HTERT RPE-1 (cell line): Measurements from ENCODE around the gene ZFP92.
"Not testable (repeated sequence)": the region's sequence is repeated elsewhere in the genome, so short reads cannot be mapped to it uniquely, and the experiment has no call there.

Experiments
- in situ Hi-C: fragments of 300-500 bp; cut with MboI; formaldehyde crosslinking; loops from 4 replicates; pipeline ENCODE4 v1.14.3; 2020; ENCODE audit warnings: low sequenced_read_pairs

Gene ZFP92

GRCh38 chrX:153386097-153386496 lies 25.2 kb upstream of the ZFP92 start:
- in situ Hi-C loops = no loop called here

GRCh38 chrX:153387345-153387744 lies 23.9 kb upstream of the ZFP92 start:
- in situ Hi-C loops = no loop called here

DNA sequence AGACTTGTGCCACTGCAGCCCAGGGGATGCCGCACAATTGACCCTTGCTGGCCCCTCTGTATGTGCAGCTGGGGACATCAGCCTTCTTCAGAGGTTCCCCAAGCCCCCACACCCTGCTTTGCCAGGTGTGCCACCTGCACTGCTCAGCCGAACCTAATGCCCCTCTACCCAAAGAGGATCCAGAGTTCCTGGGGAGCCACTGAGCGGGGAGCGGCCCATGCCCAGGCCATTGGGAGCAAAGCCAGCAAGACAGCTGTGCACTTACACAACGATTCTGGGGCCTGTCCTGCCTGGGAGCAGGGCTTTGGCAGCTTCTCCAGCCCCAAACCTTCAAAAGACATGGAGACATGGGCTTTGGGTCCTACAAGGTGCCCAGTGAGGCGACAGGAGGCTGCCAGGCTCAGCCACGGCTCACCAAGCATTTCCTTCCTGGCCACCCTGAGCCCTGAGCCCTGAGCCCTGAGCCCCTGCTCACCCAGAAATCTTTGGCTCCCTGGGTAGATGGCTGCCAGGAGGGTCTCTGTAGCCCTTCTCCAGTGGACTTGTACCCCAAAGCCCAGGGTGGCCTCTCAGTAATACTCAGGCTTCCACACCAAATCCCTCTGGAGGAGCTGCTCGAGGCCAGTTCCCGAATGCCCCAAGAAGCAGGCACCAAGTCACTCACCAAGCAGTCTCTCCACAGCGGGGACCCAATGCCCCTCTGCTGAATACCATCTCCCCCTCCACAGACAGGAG lies 23.1 kb upstream of the ZFP92 start:
- in situ Hi-C loops = no loop called here

- in situ Hi-C loops = no loop called here
Observed at GRCh38 chrX:153388722-153389459, 22.4 kb upstream of the ZFP92 start.

- in situ Hi-C loops = not testable (repeated sequence)
Observed at GRCh38 chrX:153389460-153389768, 21.9 kb upstream of the ZFP92 start.

- in situ Hi-C loops = no loop called here
Observed at GRCh38 chrX:153392642-153393321, 18.5 kb upstream of the ZFP92 start.

DNA sequence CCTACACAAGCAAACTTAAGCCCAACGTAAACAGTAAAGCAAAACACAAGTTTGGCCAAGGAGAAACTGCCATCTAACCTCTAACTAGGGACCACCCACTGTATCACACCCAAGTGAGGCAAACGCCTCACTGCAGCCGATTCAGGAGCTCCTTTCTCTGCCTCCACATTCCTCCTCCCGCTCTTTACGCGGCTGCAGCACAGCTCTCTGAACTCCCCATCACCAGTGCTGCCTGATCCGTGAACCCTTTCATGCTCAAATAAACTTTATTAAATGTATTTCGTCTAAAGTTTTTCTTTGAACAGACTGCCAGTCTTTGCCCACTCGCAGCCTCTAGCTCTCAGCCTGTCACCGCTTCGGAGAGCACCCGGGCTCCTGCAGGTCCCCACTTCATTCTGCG lies 16.7 kb upstream of the ZFP92 start:
- in situ Hi-C loops = no loop called here

- in situ Hi-C loops = no loop called here
Observed at GRCh38 chrX:153395613-153396319, 15.5 kb upstream of the ZFP92 start.

GRCh38 chrX:153396320-153397195 lies 14.7 kb upstream of the ZFP92 start:
- in situ Hi-C loops = no loop called here

DNA sequence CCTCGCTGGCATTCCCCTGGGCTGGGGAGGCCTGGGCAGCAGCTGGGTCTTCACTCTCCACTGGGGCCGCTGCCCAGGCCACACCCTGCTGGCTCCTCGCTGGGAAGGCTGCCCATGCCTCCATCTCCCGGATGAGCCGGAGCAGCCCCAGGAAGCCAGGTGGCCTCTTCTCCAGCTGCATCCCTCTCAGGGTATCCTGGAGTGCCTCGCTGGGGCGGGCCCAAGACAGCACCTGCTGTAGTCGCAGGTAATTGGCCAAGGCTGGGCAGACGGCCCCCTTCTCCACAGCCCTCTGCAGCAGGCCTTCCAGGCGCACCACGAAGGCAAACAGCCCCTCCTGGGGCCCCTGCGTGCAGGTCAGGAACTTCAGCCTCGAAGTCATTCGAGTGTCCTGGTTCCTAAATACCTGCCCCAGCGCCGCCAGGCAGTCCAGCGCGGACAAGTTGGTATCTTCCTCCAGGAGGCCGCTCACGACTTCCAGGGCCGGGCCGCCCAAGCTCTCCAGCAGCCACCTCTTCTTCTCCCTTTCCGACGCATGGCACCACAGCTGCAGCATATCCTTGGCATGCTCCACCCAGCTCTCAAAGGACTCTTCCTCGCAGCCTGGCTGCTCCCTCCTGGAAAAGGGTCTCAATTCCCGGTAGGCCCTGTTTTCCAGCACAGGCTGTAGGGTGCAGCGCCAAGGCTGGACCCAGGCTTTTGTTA lies 13.9 kb upstream of the ZFP92 start:
- in situ Hi-C loops = no loop called here

- in situ Hi-C loops = no loop called here
Observed at GRCh38 chrX:153398275-153398960, 12.9 kb upstream of the ZFP92 start.

DNA sequence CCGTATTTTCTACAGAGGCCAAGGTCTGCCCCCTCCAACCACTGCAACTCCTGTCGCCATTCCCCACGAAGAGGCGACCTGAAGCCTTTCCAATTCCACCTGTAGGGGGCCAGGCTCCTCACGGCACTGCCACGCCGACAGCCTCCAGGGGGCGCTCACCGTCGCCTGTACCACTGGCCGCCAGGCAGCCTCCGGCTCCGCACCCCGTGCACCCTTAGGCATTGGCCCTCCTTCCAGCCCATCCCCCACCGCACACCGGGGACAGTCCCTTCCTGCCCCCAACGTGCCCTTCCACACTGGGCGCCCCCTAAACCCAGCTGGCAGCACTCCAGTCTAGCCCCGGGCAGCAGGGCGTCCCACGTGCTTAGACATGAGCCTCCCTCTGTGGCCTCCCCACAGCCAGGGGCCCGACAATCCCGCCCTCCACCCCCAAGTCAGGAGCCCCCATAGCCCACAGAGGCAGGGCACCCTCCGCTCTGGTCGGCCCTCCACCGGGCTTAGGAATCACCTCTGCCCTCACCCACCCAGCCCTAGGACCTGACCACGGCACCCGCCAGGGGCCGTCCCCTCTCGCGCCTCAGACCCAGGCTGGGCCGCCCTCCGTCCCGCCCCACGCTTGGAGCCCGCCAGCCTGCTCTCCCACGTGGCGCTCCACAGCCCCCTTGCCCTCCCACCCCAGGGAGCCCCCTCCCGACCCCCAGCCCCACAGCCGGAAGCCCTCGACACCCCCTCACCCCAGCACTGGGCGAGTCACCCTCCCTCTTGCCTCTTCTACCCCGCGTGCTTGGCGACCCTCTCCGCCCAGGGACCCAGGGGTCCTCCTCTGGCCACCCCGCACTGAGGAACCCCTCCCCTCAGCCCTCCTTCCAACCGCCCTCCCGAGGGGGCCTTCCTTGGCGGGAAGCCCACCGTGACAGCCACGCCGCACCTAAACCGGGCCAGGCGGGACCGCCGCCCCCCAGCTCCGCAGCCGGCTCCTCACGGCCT lies 10.8 kb upstream of the ZFP92 start:
- in situ Hi-C loops = no loop called here

- in situ Hi-C loops = no loop called here
Observed at GRCh38 chrX:153401133-153401764, 10.0 kb upstream of the ZFP92 start, which contains the start of gene PNMA6E. Gene PNMA6E, minus strand, starts transcription at chrX:153401350. Its CDS starts 2,501 bp downstream, at chrX:153398849.

DNA sequence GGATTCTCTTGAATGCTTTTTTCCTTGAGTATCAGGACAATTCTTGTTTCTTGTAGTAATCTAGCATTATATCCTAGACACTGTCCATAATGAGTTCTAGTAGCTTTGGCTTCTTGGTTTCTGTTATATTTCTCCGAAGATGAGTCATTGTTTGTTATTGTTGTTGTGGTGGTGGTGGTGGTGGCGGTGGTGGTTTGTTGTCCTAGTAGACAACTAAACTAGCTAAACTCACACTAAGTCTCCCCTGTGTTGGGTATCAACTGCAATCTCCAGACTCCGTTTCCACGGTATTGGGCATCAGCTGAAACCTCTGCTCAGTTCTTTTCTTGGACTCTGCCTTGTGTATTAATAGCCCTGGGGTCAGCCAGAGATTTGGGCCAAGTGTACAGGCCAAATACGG lies 6.9 kb upstream of the ZFP92 start:
- in situ Hi-C loops = not testable (repeated sequence)

GRCh38 chrX:153405426-153405825 lies 5.8 kb upstream of the ZFP92 start:
- in situ Hi-C loops = no loop called here

DNA sequence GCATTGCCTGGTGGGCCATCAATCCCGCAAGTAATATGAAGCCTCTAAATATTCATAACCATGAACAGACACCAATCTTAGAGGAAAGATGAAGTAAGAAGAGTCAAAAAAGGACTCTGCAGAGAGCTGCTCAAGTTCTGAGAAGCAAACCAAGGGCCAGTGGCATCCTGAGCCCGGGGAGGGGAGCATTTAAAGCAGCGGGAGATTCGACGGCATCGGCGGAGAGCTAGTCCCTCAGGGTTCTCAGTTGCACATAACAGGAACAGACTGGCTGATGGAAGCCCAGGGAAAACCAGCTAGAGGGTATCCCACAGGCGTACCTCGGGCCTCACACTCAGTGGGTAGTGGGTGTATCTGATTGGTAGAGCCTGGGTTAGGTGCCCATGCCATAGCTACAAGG lies 5.3 kb upstream of the ZFP92 start:
- in situ Hi-C loops = no loop called here

GRCh38 chrX:153406903-153407302 lies 4.4 kb upstream of the ZFP92 start:
- in situ Hi-C loops = no loop called here

DNA sequence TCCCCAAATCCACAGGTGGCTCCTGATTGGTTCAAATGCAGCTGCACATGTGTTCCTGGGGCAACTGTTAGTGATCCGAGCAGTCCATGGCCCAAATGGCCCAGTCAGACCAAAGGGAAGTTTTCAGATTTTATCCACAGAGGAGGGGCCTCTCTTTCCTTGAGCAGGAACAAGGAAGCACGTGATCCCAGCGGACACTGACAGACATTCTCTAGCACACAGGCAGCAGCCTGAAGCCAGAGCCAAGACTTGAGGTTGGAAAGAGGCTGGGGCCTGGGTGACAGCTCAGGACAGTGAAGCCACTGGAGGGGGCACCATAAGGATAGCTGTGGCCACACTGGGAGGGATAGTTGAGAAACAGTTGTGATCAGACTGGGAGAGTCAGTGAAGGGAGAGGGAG lies 3.5 kb upstream of the ZFP92 start:
- in situ Hi-C loops = no loop called here
